ES-I3 (cell line): ENCODE results near the gene WNT8A.
A peak's percentile ranks its signal among the peaks of the same experiment; 100 is the strongest.
"Not testable (repeated sequence)": the region's sequence is repeated elsewhere in the genome, so short reads cannot be mapped to it uniquely, and the experiment has no call there.

ENCODE experiments used
- H3K36me3 ChIP-seq: 2 replicates; pipeline ENCODE4 v1.6.1; 2013; ENCODE audit warnings: mild to moderate bottlenecking, low read length, control low read depth, moderate library complexity; ENCODE audit not compliant: insufficient read depth
- H3K4me1 ChIP-seq: 2 replicates; pipeline ENCODE4 v1.6.1; 2013; ENCODE audit warnings: mild to moderate bottlenecking, control low read depth, low read length; ENCODE audit not compliant: insufficient read depth
- H3K9ac ChIP-seq: 2 replicates; pipeline ENCODE4 v1.6.1; 2013; ENCODE audit warnings: low read depth, mild to moderate bottlenecking, low read length, moderate library complexity
- H3K9me3 ChIP-seq: 2 replicates; pipeline ENCODE4 v1.6.1; 2013; ENCODE audit warnings: mild to moderate bottlenecking, low read length, moderate library complexity; ENCODE audit not compliant: control insufficient read depth, insufficient read depth

Gene WNT8A

GRCh38 chr5:138083702-138084101 lies at the start of gene WNT8A:
Gene WNT8A (plus strand): TSS chr5:138084033. CDS start chr5:138084128, 95 bp downstream.
- H3K9me3 ChIP-seq, result no peaks in the 10 kb centered on the region; the same call in 1 of the 2 replicates
- no peak within 1 kb of the TSS for H3K9ac ChIP-seq
- H3K36me3 ChIP-seq, result no peaks in the 10 kb centered on the region
- H3K4me1 ChIP-seq, result peaks cover 3% of the 10 kb centered on the region; the same call in 1 of the 2 replicates

GRCh38 chr5:138035605-138036537 lies 48.0 kb upstream of the WNT8A start:
- Histone ChIP-seq H3K36me3 (no peaks in the 10 kb centered on the region), H3K9ac (no peak overlapping the region), H3K9me3 (no peaks in the 10 kb centered on the region), H3K4me1 (0 out of 2 replicates have a peak, but pooled peaks cover 5% of the 10 kb centered on the region)

GRCh38 chr5:138037271-138037670 lies 46.6 kb upstream of the WNT8A start:
- no peaks in the 10 kb centered on the region for H3K36me3 ChIP-seq
- H3K9ac ChIP-seq, result no peak overlapping the region
- no peaks in the 10 kb centered on the region for H3K9me3 ChIP-seq
- 0 out of 2 replicates have a peak, but pooled peaks cover 5% of the 10 kb centered on the region for H3K4me1 ChIP-seq

- H3K4me1 ChIP-seq, result 0 out of 2 replicates have a peak, but pooled peaks cover 5% of the 10 kb centered on the region
- H3K9me3 ChIP-seq, result no peaks in the 10 kb centered on the region
- no peak overlapping the region for H3K9ac ChIP-seq
- H3K36me3 ChIP-seq, result no peaks in the 10 kb centered on the region
Measured at GRCh38 chr5:138037907-138038633, 45.8 kb upstream of the WNT8A start.

GRCh38 chr5:138038826-138039225 lies 45.0 kb upstream of the WNT8A start:
- Histone ChIP-seq H3K4me1 (0 out of 2 replicates have a peak, but pooled peaks cover 2% of the 10 kb centered on the region), H3K9ac (no peak overlapping the region), H3K36me3 (no peaks in the 10 kb centered on the region), H3K9me3 (no peaks in the 10 kb centered on the region)

GRCh38 chr5:138045283-138045682 lies 38.5 kb upstream of the WNT8A start:
- not testable (repeated sequence) for H3K9ac ChIP-seq, H3K36me3 ChIP-seq, H3K9me3 ChIP-seq, H3K4me1 ChIP-seq

GRCh38 chr5:138051441-138052296 lies 32.2 kb upstream of the WNT8A start:
- Histone ChIP-seq H3K9ac (no peak overlapping the region), H3K9me3 (no peaks in the 10 kb centered on the region), H3K4me1 (no peaks in the 10 kb centered on the region), H3K36me3 (no peaks in the 10 kb centered on the region)

GRCh38 chr5:138052718-138053117 lies 31.1 kb upstream of the WNT8A start:
- not testable (repeated sequence) for H3K9me3 ChIP-seq, H3K9ac ChIP-seq, H3K4me1 ChIP-seq, H3K36me3 ChIP-seq

GRCh38 chr5:138053554-138053953 lies 30.3 kb upstream of the WNT8A start:
- Histone ChIP-seq H3K4me1 (no peaks in the 10 kb centered on the region), H3K9ac (no peak overlapping the region), H3K9me3 (no peaks in the 10 kb centered on the region), H3K36me3 (no peaks in the 10 kb centered on the region)

- H3K4me1 ChIP-seq, result no peaks in the 10 kb centered on the region
- H3K9ac ChIP-seq, result peak overlapping the region; percentile 57; the same call in 1 of the 2 replicates
- no peaks in the 10 kb centered on the region for H3K36me3 ChIP-seq
Measured at GRCh38 chr5:138054206-138054605, 29.6 kb upstream of the WNT8A start.

GRCh38 chr5:138054847-138055558 lies 28.8 kb upstream of the WNT8A start:
- no peaks in the 10 kb centered on the region for H3K36me3 ChIP-seq
- H3K9me3 ChIP-seq, result no peaks in the 10 kb centered on the region
- peak overlapping the region; percentile 57; the same call in 1 of the 2 replicates for H3K9ac ChIP-seq
- no peaks in the 10 kb centered on the region for H3K4me1 ChIP-seq

More at GRCh38 chr5:138054206-138054605, 29.6 kb upstream of the WNT8A start:
- no peaks in the 10 kb centered on the region for H3K9me3 ChIP-seq

GRCh38 chr5:138064526-138064925 lies 19.3 kb upstream of the WNT8A start:
- no peaks in the 10 kb centered on the region for H3K9me3 ChIP-seq
- no peaks in the 10 kb centered on the region for H3K4me1 ChIP-seq
- no peak overlapping the region for H3K9ac ChIP-seq
- H3K36me3 ChIP-seq, result no peaks in the 10 kb centered on the region

- Histone ChIP-seq H3K9ac (no peak overlapping the region), H3K4me1 (no peaks in the 10 kb centered on the region), H3K9me3 (no peaks in the 10 kb centered on the region), H3K36me3 (no peaks in the 10 kb centered on the region)
Measured at GRCh38 chr5:138065102-138065501, 18.7 kb upstream of the WNT8A start.
